SK-N-SH treated with all-trans-retinoic acid at 6 μM for 48 hours (cell line): Measurements from ENCODE around the gene LCE7A.

Experiments used
- ATAC-seq: fragments of 200-7000 bp; cut with Tn5 transposase; 3 replicates; pipeline ENCODE4 v1.9.1; 2020; ENCODE audit warnings: mild to moderate bottlenecking, moderate library complexity
- ARNTL ChIP-seq: fragments of 450-650 bp; formaldehyde crosslinking; IDR thresholded peaks from 2 replicates; pipeline ENCODE4 v1.5.0; 2020; ENCODE audit warnings: low read depth, mild to moderate bottlenecking, moderate library complexity, borderline replicate concordance
- BACH2 ChIP-seq: fragments of 250-450 bp; sonication (Bioruptor Pico); IDR thresholded peaks from 2 replicates; pipeline ENCODE4 v1.9.0; 2021; ENCODE audit warnings: mild to moderate bottlenecking, borderline replicate concordance
- CSDC2 ChIP-seq: fragments of 250-450 bp; sonication (Bioruptor Pico); IDR thresholded peaks from 2 replicates; pipeline ENCODE4 v1.5.0; 2020; ENCODE audit warnings: mild to moderate bottlenecking, moderate library complexity
- ESRRG ChIP-seq: fragments of 250-450 bp; sonication (Bioruptor Pico); IDR thresholded peaks from 2 replicates; pipeline ENCODE4 v1.6.1; 2021; ENCODE audit warnings: mild to moderate bottlenecking
- ISL1 ChIP-seq: fragments of 250-450 bp; sonication (Bioruptor Pico); IDR thresholded peaks from 2 replicates; pipeline ENCODE4 v2.1.2; 2022; ENCODE audit warnings: mild to moderate bottlenecking, moderate library complexity
- OSR1 ChIP-seq: fragments of 250-450 bp; sonication (Bioruptor Pico); IDR thresholded peaks from 2 replicates; pipeline ENCODE4 v1.8.0; 2022; ENCODE audit warnings: moderate library complexity, mild to moderate bottlenecking, inconsistent platforms
- RARB ChIP-seq: fragments of 250-450 bp; sonication (Bioruptor Pico); IDR thresholded peaks from 2 replicates; pipeline ENCODE4 v1.8.0; 2021; ENCODE audit warnings: mild to moderate bottlenecking, moderate library complexity
- TCF4 ChIP-seq: fragments of 250-450 bp; sonication (Bioruptor Pico); IDR thresholded peaks from 2 replicates; pipeline ENCODE4 v1.8.0; 2021; ENCODE audit warnings: mild to moderate bottlenecking, moderate library complexity, borderline replicate concordance
- TOX ChIP-seq: fragments of 250-450 bp; sonication (Bioruptor Pico); IDR thresholded peaks from 2 replicates; pipeline ENCODE4 v1.8.0; 2021; ENCODE audit warnings: mild to moderate bottlenecking, moderate library complexity, borderline replicate concordance
- TSHZ2 ChIP-seq: fragments of 250-450 bp; sonication (Bioruptor Pico); IDR thresholded peaks from 2 replicates; pipeline ENCODE4 v1.5.0; 2020; ENCODE audit warnings: mild to moderate bottlenecking, moderate library complexity
- ZC3H10 ChIP-seq: fragments of 250-450 bp; sonication (Bioruptor Pico); IDR thresholded peaks from 2 replicates; pipeline ENCODE4 v1.5.1; 2021; ENCODE audit warnings: mild to moderate bottlenecking, moderate library complexity
- ZFP3 ChIP-seq: fragments of 250-450 bp; sonication (Bioruptor Pico); IDR thresholded peaks from 2 replicates; pipeline ENCODE4 v1.5.0; 2020; ENCODE audit warnings: mild to moderate bottlenecking, moderate library complexity
- ZNF8 ChIP-seq: fragments of 450-650 bp; formaldehyde crosslinking; IDR thresholded peaks from 2 replicates; pipeline ENCODE4 v1.5.0; 2020; ENCODE audit warnings: mild to moderate bottlenecking, moderate library complexity
- TF ChIP-seq, protein P1 (sequence below): fragments of 250-450 bp; sonication (Bioruptor Pico); IDR thresholded peaks from 2 replicates; pipeline ENCODE4 v1.8.0; 2021; ENCODE audit warnings: low read depth, mild to moderate bottlenecking, moderate library complexity, borderline replicate concordance
- TF ChIP-seq, protein P2 (sequence below): fragments of 250-450 bp; sonication (Bioruptor Pico); IDR thresholded peaks from 2 replicates; pipeline ENCODE4 v1.5.1; 2021; ENCODE audit warnings: mild to moderate bottlenecking, moderate library complexity
- TF ChIP-seq, protein P3 (sequence below): fragments of 250-450 bp; sonication (Bioruptor Pico); IDR thresholded peaks from 2 replicates; pipeline ENCODE4 v1.5.1; 2020; ENCODE audit warnings: low read depth, mild to moderate bottlenecking, moderate library complexity

LCE7A gene

DNA sequence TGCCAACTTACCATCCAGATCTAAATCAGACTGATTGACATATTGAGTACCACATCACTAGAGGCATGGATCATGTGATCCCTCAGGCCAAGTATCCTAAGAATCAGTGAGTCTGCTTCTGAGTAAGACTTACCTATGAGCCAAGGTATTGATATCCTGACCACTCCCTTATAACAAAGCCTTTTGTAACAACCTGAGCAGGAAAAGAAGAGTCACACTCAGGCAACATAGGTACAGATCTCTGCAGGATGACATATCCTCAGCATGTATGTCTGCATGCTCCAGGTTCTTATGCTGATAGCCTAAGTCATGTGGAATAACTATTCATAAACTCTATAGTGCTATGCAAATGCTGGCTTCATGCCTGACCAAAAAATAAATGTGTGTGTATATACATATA is 34.8 kb upstream of the LCE7A start:
- ATAC-seq, result no peak
- TF ChIP-seq ISL1 (CRISPR knock-in tag), result no peak
- TF ChIP-seq RARB (CRISPR knock-in tag), result no peak
- no peak for TF ChIP-seq ZNF8 (CRISPR knock-in tag)
- TF ChIP-seq, protein P1, sequence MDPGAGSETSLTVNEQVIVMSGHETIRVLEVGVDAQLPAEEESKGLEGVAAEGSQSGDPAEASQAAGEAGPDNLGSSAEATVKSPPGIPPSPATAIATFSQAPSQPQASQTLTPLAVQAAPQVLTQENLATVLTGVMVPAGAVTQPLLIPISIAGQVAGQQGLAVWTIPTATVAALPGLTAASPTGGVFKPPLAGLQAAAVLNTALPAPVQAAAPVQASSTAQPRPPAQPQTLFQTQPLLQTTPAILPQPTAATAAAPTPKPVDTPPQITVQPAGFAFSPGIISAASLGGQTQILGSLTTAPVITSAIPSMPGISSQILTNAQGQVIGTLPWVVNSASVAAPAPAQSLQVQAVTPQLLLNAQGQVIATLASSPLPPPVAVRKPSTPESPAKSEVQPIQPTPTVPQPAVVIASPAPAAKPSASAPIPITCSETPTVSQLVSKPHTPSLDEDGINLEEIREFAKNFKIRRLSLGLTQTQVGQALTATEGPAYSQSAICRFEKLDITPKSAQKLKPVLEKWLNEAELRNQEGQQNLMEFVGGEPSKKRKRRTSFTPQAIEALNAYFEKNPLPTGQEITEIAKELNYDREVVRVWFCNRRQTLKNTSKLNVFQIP (CRISPR knock-in tag), result no peak
- TF ChIP-seq, protein P2, sequence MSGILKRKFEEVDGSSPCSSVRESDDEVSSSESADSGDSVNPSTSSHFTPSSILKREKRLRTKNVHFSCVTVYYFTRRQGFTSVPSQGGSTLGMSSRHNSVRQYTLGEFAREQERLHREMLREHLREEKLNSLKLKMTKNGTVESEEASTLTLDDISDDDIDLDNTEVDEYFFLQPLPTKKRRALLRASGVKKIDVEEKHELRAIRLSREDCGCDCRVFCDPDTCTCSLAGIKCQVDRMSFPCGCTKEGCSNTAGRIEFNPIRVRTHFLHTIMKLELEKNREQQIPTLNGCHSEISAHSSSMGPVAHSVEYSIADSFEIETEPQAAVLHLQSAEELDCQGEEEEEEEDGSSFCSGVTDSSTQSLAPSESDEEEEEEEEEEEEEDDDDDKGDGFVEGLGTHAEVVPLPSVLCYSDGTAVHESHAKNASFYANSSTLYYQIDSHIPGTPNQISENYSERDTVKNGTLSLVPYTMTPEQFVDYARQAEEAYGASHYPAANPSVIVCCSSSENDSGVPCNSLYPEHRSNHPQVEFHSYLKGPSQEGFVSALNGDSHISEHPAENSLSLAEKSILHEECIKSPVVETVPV (CRISPR knock-in tag), result no peak
- no peak for TF ChIP-seq TOX (CRISPR knock-in tag)

DNA sequence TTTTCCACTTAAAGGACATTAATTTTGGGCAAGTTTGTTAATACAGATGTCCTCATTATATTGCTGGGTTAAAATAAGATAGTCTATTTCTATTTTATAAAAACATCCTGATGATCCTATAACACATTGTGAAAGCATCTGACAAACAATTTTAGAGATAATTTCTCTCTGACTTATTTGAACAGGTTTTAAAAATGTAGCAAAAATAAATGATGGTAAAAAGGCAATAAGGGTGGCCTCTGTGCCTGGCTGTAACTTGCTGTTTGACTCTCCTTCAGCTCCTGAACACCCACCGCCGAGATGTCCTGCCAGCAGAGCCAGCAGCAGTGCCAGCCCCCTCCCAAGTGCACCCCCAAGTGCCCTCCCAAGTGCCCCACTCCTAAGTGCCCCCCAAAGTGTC is 32.6 kb upstream of the LCE7A start, which contains the start of gene LCE1A:
LCE1A (plus strand) TSS at position 301 of the 400 bp plus-strand sequence; CDS start at position 301, 0 bp downstream.
- TF ChIP-seq, protein P1 (CRISPR knock-in tag), result no peak
- TF ChIP-seq, protein P3, sequence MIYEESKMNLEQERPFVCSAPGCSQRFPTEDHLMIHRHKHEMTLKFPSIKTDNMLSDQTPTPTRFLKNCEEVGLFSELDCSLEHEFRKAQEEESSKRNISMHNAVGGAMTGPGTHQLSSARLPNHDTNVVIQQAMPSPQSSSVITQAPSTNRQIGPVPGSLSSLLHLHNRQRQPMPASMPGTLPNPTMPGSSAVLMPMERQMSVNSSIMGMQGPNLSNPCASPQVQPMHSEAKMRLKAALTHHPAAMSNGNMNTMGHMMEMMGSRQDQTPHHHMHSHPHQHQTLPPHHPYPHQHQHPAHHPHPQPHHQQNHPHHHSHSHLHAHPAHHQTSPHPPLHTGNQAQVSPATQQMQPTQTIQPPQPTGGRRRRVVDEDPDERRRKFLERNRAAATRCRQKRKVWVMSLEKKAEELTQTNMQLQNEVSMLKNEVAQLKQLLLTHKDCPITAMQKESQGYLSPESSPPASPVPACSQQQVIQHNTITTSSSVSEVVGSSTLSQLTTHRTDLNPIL (CRISPR knock-in tag), result no peak
- no peak for TF ChIP-seq ISL1 (CRISPR knock-in tag)
- TF ChIP-seq BACH2, result no peak
- TF ChIP-seq ESRRG (CRISPR knock-in tag), result no peak
- TF ChIP-seq OSR1 (CRISPR knock-in tag), result no peak
- no peak for TF ChIP-seq ARNTL (CRISPR knock-in tag)

DNA sequence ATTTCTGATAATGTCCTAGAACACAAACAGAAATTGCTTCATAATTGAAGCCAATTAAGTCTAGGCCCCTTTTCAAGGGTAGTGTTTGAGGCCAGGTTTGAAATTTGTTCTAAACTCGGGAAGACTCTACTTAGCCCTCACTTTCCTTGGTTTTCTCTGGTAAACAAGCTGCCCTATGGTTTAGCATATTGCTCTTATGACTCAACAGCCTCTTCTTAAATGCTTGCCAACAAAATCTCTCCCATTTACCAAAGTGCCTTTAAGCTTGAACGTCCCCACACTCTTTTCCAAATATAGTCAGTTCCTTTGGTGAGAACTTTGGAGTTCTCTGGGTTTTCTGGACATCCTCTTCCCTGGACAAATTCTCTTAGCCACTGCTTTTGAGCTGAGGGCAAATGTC is 22.9 kb upstream of the LCE7A start:
- TF ChIP-seq CSDC2 (CRISPR knock-in tag) (no peak), ZC3H10 (CRISPR knock-in tag) (no peak), ARNTL (CRISPR knock-in tag) (no peak)
- TF ChIP-seq, protein P3 (CRISPR knock-in tag), result no peak
- TF ChIP-seq, protein P1 (CRISPR knock-in tag), result no peak
- ATAC-seq, result no peak

More for the DNA sequence above, 32.6 kb upstream of the LCE7A start, which contains the start of gene LCE1A:
- ATAC-seq, result no peak

DNA sequence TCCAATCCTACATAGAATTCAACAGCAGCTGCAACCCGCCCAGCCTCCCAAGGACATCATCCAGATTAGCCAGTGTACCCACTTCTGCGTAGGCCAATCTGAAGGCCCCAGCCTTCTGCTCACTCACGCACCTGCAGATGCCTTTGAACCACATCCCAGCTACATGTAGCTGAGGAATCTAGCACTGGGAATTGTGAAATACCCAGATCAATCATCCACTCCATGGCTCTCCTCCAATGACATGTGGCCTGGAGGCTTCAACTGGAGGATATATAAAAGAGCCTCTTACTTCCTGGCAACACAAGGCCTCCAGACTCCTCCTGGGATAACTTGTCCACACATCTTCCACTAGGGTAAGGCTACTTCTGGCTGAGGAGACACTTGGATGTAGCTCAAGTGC is 17.2 kb upstream of the LCE7A start, which contains the start of gene LCE6A:
LCE6A (plus strand) TSS at position 301 of the 400 bp plus-strand sequence. CDS start 665 bp downstream, outside the sequence.
- ATAC-seq, result no peak

More for the DNA sequence above, 17.2 kb upstream of the LCE7A start, which contains the start of gene LCE6A:
- TF ChIP-seq TCF4 (CRISPR knock-in tag) (no peak), ZC3H10 (CRISPR knock-in tag) (no peak), ESRRG (CRISPR knock-in tag) (no peak), CSDC2 (CRISPR knock-in tag) (no peak), TSHZ2 (CRISPR knock-in tag) (no peak), ZFP3 (no peak), RARB (CRISPR knock-in tag) (no peak)
- TF ChIP-seq, protein P1 (CRISPR knock-in tag), result no peak
